Stimulated activated CD4-positive, alpha-beta T cell treated with anti-CD3 and anti-CD28 coated beads, Interleukin-15, amount 100 ng/mL, for 1 hour (primary cell): ENCODE data around the gene DNM2.
A peak's percentile ranks its signal among the peaks of the same experiment; 100 is the strongest.

Experiments used
- DNase-seq, 2 donors: peaks; one replicate each; pipeline ENCODE4 v3.0.0-alpha.2; 2020; ENCODE audit warnings: low read depth in 1 of 2, low spot score in 1 of 2

Gene DNM2

DNA sequence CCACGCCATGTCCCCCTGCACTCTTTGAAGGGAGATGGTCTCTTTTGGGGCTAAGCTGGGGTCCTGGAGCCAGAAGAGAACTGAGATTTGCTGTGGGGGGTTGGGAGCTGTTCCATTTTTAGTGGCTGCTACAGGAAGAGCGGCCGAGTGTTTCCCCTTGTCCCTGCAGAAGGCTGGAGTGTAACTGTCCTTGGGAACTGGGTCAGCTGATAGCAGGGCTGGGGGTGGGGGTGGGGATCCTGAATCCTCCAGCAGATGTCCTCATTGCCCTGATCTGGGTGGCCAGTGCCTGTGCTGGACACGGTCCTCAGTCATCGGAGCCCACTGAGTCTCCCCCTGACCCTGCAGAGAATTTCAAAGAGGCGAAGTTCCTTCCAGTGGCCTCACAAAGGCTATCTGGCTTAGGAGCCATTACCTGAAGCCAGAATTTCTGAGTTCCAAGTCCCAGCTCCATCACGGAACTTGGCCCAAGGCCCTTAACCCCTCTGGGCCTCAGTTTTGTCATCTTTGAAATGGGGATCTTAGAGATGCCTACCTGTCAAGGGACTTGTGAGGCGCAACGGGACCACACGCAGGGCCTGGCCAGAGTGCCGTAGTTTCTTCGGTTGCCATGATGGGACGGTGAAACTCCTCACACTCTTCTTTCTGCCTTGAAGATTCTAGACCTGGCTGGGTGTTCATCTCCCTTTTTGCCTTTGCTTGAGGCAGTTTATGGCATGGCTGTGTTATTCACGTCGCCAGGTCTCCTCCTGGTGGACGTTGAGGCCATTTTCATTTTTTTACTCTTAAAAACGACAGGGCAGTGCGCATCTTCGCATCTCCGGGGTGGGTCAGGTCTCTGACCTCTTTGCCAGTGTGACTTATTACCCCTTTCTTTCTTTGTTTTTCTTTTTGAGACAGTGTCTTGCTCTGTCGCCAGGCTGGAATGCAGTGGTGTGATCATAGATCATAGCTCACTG is 51.9 kb downstream of the DNM2 start:
- no peak for DNase-seq

GRCh38 chr19:10773969-10774368 is 56.1 kb downstream of the DNM2 start:
- DNase-seq, result no peak

DNA sequence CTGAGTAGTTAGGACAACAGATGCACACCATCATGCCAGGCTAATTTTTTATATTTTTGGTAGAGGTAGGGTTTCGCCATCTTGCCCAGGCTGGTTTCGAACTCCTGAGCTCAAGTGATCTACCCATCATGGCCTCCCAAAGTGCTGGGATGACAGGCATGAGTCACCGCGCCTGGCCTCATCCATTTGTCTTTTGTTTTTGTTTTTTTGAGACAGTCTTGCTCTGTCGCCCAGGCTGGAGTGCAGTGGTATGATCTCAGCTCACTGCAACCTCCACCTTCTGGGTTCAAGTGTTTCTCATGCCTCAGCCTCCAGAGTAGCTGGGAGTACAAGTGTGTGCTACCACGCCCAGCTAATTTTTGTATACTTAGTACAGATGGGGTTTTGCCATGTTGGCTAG is 57.0 kb downstream of the DNM2 start:
- no peak for DNase-seq

- DNase-seq, result no peak
Observed at GRCh38 chr19:10776900-10777650, 59.2 kb downstream of the DNM2 start.

DNA sequence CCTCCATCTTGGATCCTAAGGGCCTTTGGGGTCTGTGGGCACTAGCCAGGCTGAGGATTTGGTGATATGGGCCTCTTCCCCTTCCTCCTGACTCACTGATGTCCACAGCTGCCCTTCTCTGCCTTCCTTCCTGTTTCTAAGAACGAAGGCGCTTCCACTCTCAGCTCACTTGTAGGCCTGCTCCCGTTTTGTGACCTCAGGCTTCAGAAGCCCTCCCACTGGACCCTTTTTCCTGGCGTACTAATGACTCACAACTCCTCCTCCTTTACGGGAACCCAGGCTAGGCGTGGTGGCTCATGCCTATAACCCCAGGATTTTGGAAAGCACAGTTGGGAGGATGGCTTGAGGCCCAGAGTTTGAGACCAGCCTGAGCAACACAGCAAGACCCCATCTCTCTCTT is 62.5 kb downstream of the DNM2 start:
- DNase-seq, result no peak

DNA sequence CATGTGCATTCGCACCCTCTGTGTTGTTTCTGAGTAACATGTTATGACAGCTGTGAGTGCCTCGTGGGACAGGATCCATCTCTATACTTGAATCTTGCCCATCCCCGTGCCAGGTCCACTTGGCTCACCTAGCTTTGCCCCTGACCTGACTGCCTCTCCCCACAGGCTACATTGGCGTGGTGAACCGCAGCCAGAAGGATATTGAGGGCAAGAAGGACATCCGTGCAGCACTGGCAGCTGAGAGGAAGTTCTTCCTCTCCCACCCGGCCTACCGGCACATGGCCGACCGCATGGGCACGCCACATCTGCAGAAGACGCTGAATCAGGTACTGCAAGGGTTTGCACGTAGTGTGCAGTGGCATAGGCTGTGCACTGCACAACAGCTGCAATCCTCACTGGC is 64.9 kb downstream of the DNM2 start:
- no peak for DNase-seq

- DNase-seq, result no peak
Observed at GRCh38 chr19:10784257-10784656, 66.4 kb downstream of the DNM2 start.

DNA sequence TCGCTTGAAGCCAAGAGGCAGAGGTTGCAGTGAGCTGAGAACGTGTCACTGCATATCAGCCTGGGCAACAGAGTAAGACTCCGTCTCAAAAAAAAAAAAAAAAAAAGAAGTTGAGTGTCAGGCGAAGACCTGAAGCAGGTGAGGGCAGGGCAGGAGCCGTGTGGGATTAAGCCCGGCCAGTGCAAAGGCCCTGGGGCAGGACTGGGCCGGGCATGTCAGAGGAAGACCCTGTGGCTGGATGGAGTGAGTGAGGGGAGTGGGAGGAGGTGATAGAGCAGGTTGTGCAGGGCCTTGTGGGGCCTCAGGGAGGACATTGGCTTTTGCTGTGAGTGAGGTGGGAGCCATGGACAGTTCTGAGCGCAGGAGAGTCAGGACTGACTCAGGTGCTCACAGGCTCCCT is 70.3 kb downstream of the DNM2 start:
- DNase-seq, result no peak

- no peak for DNase-seq
Observed at GRCh38 chr19:10789866-10790265, 72.0 kb downstream of the DNM2 start.

- DNase-seq, result no peak
Observed at GRCh38 chr19:10796653-10797052, 78.8 kb downstream of the DNM2 start.

DNA sequence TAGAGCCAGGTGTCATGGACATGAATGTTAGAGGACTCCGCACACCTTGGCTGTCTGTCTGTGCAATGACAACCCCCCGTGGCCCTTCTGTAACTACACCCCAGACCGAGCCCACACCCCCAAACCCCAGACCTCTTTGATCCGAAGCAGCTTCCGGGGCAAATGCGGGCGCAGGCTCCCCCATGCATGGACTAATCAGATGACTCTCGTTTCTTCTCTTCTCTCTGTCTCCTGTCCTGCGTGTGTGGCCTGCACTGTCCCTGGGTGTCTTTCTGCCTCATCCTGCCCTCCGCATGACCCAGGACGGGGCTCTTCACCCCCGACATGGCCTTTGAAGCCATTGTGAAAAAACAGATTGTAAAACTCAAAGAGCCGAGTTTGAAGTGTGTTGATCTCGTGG is 79.2 kb downstream of the DNM2 start:
- peak in 1 of 2 donors; percentile 9 for DNase-seq

- peak; percentile 67 to 75 for DNase-seq
Observed at GRCh38 chr19:10797541-10798256, 79.8 kb downstream of the DNM2 start.

GRCh38 chr19:10800488-10800887 is 82.6 kb downstream of the DNM2 start:
- no peak for DNase-seq

DNA sequence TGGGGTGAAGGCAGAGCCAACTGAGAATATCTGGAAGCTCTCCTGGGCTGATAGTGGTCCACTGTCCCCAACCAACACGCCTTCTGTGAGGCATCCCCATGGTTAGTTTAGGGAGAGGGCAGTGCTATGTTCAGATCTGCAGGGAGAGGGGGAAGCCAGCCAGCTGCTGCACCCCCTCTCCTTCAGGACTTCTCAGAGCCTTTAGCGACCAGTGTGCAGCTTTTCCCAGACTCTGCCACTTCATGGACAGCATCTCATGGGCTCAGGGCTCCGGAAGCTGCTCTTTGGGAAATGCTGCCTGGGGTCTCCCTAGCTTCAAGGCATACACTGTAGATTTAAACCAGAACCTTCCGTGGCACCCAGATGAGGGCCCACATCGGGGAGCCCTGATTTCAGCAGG is 84.6 kb downstream of the DNM2 start:
- DNase-seq, result no peak

GRCh38 chr19:10803252-10803651 is 85.4 kb downstream of the DNM2 start:
- no peak for DNase-seq

GRCh38 chr19:10805065-10805757 is 87.3 kb downstream of the DNM2 start:
- no peak for DNase-seq

- no peak for DNase-seq
Observed at GRCh38 chr19:10805758-10806247, 87.9 kb downstream of the DNM2 start.

- no peak for DNase-seq
Observed at GRCh38 chr19:10808937-10809649, 91.2 kb downstream of the DNM2 start.

- DNase-seq, result no peak
Observed at GRCh38 chr19:10809651-10810285, 91.9 kb downstream of the DNM2 start.
